Measurements from ENCODE around the gene ARHGAP15.

Gene ARHGAP15

DNA sequence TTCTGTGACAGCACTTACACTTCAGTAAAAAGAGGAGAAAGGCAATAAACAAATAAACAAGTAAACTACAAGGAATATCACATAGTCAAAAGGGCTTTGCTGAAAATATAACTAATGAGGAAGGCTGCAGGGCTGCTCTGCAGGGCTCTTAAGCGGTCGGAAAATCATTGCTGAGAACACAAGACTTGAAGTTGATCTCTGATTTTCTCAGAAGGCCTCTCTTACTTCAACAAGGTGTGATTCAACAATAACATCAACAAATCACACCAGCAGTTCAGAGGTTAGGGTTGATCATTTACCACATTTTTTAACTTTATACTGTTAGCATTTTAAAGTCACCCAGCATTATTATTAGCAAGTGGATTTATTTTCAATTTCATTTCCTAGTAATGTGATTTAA, 215.6 kb downstream of the ARHGAP15 start:
- DNase-seq (ENCODE audit: low read depth in 3 of 3) = no peak

GRCh38 chr2:143345887-143346787, 216.9 kb downstream of the ARHGAP15 start:
- DNase-seq (ENCODE audit: low read depth in 3 of 3) = no peak

DNA sequence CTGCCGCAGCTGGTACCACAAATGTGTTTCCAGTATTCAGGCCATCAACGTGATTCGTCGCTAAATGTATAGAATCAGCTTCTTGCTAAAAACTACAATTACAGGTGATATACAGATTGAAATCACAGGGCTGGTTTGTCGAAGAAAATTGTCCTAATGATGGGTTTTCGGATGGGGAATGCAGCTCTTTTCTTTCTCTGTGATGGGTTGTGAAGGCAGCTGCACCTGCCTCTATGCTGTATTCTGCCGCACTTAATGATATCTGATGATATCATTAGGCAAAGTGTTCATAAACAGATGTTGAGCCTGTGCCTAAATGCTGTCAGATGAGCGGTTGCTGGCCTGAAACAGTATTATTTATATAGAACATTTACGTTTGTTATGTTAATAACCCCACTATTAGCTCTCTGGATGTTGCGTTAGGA, 218.1 kb downstream of the ARHGAP15 start:
- DNase-seq (ENCODE audit: low read depth in 3 of 3) = no peak

DNA sequence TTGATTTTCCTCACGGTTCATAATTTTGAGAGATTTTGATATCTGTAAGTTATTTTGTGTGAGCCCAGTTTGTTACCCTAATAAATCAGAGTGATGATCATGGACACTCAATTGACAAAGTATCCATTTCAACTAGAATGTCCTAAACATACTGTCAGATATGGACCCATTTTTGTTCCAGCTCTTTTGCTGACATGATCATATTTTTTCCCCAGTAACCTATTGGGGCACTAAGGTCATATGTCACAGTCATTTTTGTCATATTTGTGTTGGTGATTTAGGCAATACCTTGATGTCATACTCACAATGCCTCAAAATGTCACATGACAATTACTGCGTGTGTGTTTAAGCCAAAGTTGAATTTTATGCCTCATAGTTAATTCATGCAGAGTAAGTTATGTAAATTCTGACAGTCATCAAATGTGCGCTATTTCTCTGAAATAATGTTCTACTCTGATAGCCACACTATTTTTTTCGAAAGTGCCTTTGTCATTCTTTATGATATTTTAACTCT, 218.7 kb downstream of the ARHGAP15 start:
- DNase-seq (ENCODE audit: low read depth in 3 of 3) = no peak

DNA sequence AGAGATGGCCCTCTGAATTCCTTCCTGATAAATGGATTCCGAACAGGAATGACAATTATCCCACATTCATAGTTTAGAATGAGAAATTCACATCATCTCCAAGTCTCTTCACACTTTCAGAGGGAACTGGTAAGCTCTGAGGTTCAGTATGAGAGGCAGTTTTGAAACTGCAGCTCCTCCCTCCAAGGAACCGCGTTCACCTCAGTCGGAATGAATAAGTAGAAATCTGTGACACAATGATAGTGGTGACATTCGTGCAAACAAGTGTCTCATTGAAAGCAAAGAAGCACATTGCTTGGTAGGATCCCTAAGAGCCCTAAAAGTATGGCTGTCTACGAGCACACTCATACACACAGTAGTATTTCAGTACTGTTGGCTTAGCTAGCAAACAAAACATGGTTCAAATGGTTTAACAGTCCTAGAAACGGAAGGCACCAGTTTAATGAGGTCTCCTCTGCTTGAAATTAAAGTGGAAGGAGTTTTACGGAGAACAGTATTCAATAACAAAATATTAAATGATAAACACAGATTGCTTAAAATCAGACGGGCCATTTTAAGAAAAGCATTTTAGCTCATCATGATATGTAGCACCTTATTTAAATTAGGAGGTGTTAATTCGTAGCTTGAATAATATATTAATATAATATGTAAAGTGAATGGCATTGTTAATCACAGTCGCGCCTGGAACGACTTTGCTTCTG, 225.0 kb downstream of the ARHGAP15 start:
- no peak for DNase-seq (ENCODE audit: low read depth in 3 of 3)

DNA sequence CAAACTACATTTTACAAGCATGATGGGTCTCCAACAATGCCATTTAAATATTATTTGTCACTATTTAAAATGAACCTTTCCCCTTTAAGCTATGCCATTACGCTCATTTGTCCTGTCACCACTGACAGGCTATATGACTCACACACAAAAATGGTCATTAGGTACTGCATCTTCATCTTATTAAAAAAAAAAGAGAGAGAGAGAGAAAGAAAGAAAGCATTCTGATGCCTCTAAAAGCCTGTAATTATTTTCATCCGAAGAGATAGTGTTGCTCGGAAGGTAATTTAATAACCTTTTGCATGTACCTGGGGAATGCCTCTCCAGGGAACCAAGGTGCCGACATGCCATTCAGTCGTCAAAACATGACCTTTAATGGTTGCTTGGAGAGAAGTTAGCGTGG, 226.7 kb downstream of the ARHGAP15 start:
- DNase-seq (ENCODE audit: low read depth in 3 of 3) = no peak

- no peak for DNase-seq (ENCODE audit: low read depth in 3 of 3)
Observed at GRCh38 chr2:143356336-143356735, 227.1 kb downstream of the ARHGAP15 start.

DNA sequence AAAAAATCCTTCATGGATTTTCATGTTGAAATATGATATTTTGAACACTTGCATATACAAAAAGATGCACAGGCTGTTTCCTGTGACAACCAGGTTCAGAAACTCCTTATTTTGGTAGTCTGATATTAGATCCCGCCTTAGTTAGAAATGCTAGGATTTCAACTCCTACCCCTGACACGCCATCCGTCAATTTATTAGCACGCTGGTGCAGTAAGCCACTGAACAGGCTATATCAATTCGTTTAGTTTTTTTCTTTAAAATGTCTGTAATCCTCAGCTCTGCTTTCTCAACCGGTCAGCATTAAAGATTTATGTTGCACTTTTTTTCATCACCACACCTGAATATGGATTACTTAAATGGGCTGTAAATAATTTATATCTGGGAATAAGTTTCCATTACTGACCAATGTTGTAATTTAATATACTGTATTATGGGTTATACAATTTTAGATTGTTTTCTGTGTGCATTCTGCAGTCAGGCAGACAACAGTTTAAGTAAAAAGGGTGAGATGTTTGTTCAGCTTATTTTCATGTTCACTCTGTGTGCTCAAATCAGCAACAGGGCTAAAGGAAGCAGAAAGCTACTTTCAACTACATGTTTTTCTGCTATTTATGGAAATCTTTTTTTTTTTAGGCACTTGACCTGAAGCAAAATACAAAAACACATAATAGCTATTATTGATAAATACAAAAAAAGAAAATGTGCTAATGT, 227.7 kb downstream of the ARHGAP15 start:
- no peak for DNase-seq (ENCODE audit: low read depth in 3 of 3)

GRCh38 chr2:143357966-143358365, 228.7 kb downstream of the ARHGAP15 start:
- DNase-seq (ENCODE audit: low read depth in 3 of 3) = no peak

DNA sequence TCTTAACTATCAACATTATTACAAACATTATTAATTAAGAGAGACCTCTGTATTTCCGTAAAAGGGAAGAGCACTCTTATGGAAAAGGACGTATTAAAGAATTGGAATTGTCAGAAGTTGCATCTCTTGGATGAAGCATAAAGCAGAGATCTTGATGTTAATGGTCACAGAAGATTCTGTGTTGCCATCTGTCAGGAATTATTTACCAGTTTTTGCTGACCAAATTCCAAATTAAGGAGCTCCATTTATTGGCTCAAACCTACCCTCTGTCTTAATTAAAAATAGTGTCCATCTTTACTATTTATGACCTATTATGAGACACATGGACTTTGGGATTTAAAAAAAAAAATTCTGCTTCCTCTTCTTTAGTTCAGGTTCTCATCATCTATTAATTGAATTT, 232.1 kb downstream of the ARHGAP15 start:
- no peak for DNase-seq (ENCODE audit: low read depth in 3 of 3)

DNA sequence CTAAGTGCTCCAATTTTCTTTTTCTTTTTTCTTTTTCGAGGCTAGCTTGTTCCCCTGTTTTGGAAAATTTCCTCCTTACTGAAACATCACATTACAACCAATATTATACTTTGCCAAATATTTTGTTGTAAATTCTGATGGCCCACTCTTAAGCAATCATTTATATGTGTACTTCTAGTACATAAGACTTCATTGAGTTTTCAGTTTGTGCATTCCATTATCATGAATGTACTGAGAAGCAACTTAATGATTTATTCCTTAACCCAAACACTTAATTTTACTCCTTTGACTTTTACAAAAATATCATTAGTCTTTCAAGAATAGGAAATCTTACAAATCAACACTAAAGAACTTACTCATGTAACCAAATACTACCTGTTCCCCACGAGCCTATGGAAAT, 242.4 kb downstream of the ARHGAP15 start:
- no peak for DNase-seq (ENCODE audit: low read depth in 3 of 3)

- no peak for DNase-seq (ENCODE audit: low read depth in 3 of 3)
Observed at GRCh38 chr2:143375384-143375880, 246.2 kb downstream of the ARHGAP15 start.

- DNase-seq (ENCODE audit: low read depth in 3 of 3) = no peak
Observed at GRCh38 chr2:143378996-143379395, 249.8 kb downstream of the ARHGAP15 start.

DNA sequence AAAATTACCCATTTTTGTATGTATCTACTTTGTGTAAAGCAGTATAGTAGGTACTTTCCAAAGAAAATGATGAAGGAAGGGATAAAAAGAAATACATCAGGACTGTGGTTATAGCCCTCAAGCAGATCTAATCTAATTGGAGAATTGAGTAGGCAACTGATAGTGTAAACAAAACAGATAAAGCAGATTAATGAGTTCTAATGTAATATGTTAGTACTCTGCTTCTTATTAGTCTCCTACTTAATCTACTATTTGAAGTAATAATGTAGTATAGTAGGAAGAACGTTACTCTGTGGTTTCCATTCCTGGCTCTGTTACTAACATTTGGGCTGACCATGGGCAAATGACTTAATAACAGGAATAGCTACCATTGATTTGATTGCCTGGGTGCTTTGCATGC, 250.7 kb downstream of the ARHGAP15 start:
- no peak for DNase-seq (ENCODE audit: low read depth in 3 of 3)

DNA sequence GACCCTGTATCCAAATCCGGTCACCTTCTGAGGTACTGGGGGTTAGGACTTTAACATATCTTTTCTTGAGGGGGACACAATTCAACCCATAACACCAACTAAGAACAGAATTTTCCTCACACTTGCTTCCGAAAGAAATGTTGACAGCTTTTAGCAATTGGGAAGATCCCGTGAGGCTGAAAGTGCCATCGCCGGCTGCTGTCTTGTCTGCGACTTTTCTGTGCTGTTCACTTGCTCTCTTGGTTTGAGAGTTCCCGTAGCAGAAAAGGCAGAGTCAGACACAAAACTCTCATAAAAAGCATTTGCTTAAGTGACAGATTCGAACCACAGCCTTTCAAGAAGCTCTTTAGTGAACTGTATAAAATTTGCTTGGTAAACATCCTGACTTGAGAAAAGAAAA, 253.4 kb downstream of the ARHGAP15 start:
- no peak for DNase-seq (ENCODE audit: low read depth in 3 of 3)

DNA sequence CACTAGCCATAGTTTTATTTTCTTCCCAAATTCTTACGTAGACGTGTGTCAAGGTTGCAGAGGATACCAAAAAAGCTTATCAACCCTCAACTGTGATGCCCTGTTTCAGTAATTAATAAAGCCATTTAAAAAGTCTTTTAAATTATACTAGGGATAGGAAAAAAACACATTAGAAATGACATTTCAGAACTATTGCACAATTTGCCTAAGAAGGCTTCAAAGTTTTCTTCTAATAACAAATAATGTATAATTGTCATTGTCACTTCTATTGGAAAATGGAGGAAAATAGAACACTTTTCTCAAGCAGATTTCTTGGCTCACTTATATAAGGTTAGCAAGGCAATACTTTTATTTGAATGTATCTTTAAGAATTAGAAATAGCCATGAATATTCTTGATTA, 253.8 kb downstream of the ARHGAP15 start:
- DNase-seq (ENCODE audit: low read depth in 3 of 3) = no peak

- no peak for DNase-seq (ENCODE audit: low read depth in 3 of 3)
Observed at GRCh38 chr2:143384111-143384510, 254.9 kb downstream of the ARHGAP15 start.

- DNase-seq (ENCODE audit: low read depth in 3 of 3) = no peak
Observed at GRCh38 chr2:143390171-143390570, 261.0 kb downstream of the ARHGAP15 start.

DNA sequence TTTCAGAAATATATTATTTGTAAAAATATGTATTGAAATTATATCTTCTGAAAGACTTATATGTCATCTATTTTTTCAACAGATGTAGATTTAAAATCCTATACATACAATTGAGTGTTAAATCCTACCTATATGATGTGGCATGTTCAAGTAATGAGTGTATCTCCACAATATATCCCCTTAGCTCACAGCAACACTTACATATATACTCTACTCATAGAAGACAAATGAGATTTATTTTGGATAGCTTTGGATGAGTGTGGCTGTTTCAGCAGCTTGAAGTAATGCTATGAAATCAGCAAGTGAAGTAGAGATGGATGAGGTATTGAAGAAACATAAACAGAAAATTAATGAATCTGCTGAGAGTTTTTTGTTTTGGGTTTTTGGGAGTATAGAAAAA, 263.1 kb downstream of the ARHGAP15 start:
- no peak for DNase-seq (ENCODE audit: low read depth in 3 of 3)

DNA sequence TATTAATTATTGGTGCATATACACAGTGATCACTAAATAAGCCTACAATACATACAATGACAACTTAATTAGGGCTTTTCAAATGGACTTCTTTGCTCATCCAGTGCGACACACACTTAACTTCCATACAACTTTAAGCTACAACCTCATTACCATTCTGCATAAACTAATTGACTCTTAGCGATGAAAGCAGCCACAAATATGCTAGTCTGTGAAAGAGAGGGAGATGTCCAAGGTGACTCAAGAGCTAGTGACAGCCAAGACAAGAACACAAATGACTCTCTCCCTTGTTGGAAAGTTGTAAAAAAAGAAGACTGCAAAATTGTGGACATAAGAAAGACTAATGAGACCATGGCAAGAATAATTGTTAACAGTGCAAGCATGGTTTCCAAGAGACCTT, 264.8 kb downstream of the ARHGAP15 start:
- no peak for DNase-seq (ENCODE audit: low read depth in 3 of 3)

DNA sequence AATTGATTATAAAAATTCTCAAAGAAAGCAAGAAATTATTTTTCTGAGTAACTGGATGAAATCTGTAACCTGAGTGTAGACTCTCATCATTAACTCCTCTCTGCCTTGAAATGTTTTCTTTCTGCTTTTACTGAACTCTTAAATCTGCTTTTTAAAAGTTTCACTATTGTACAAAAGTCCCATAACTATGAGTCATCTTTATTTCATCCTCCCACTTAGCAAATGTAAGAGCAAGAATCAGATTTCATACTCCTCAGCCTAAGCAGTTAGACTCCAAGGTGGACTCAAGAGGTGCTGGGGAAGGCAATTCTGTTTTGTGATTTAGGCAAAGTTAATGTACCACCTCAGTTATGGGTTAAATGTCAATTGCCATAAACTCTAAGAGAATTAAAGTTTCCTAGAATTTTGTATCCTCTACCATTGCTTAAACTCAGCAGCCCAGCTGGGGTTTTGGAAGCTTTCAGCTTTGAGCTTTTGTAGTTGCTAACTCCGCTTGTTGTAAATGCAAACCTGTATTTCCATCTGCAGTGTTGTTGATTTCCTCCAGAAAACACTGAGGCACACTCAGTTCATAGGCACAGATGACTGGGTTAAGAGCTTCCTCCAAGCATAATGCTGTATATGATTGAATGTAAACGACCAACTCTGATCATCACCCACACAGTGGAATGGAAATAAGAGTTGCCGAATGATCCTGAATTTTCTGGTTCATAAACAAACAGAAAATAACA, 268.8 kb downstream of the ARHGAP15 start:
- no peak for DNase-seq (ENCODE audit: low read depth in 3 of 3)
